OCI-M2 (cell line): ENCODE results near the gene EP400.

Experiments
- DNase-seq: peaks from one replicate; lab custom pipeline; 2025; ENCODE audit not compliant: unreplicated experiment; lab: John Stamatoyannopoulos, UW

EP400 gene

GRCh38 chr12:131927110-131928079 is 22.3 kb upstream of the EP400 start:
- no peak for DNase-seq

GRCh38 chr12:131928080-131928710 is 21.5 kb upstream of the EP400 start:
- no peak for DNase-seq

DNA sequence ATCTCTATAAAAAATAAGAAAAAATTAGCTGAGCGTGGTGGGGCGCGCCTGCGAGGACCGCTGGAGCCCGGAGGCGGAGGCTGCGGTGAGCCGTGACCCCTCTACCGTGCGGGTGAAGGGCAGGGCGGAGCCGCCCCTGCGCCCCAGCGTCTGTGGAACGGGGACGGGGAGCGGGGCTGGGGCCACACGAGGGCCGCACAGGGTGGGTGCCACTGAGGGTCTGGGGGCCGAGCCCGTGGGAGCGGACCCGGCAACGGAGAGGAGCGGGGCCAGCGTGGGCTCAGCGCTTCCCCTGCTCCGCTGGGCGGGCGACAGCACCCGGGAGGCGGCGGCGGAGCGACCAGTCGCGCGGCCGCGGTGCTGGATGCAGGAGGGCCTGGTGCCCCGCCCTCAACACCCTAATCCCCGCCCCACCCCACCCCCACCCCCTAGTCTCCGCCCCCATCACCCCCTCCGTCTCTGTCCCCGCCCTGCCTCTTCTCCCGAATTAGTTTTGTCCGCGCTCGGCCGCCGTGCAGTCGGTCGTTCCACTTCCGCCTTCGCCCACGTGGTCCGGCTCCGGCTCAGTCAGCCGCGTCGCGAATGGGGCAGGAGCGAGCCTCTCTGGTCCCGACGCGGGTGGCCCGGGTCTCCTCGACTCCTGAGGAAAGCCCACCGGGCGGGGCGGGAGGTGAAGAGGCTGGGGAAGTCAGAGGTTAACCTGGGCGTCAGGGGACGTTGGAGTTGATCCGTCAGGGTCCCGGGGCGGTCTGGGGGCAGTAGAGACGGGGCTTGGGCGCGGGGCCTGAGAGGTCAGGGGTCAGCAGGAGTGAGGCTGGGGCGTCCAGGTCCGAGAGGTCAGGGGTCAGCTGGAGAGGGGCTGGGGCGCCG is 20.8 kb upstream of the EP400 start, which contains the start of gene PUS1:
Gene PUS1, plus strand, starts transcription at position 566 of the 870 bp plus-strand sequence. CDS start 447 bp downstream, outside the sequence.
- DNase-seq, result peak; percentile 67

DNA sequence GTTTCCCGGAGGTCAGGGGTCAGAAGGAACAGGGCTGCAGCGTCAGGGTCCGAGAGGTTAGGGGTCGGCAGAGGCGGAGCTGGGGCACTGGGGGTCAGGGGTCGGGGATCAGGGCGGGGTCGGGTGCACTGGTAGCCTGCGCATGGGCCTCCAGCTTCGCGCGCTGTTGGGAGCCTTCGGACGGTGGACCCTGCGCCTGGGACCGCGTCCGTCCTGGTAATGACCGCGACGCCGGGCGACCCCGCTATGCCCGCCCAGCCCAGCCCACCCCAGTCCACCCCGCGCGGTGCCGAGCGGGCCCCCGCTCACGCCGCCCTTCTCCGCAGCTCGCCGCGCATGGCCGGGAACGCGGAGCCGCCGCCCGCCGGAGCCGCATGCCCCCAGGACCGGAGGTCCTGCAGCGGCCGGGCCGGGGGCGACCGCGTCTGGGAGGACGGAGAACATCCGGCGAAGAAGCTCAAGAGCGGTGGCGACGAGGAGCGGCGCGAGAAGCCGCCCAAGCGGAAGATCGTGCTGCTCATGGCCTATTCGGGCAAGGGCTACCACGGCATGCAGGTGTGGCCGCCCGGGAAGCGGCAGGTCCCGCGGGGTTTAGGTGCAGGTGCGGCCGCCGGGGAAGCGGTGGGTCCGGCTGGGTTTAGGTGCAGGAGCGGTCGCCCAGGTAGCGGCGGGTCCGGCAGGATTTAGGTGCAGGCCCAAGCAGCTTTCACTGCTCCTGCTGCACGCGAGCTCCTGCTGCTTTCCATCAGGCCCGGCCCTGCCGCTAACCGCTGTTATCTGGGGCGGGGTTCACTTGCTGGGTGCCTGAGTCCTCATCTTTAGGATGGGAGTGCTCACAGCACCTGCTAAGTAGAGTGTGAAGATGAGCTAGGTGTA is 19.9 kb upstream of the EP400 start:
- no peak for DNase-seq

- no peak for DNase-seq
Observed at GRCh38 chr12:131930510-131930909, 19.2 kb upstream of the EP400 start.

DNA sequence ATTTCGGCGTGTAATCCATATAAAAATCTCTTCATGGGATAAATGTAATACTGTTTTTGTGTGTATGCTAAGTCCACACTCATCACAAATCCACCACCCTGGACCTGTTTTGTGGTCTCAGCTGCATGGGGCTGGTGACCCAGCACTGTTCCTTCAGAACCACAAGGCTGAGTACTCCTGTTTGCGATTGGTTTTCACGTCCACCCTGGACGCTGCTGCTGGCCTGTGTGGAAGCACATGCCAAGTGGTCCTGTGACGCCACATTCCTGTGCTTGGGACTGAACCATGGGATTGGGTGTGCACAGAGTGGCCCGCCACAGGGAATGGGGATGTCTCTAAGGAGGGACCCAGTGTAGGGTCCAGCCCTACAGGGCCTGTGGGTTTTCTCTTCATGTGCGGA is 16.4 kb upstream of the EP400 start:
- no peak for DNase-seq

DNA sequence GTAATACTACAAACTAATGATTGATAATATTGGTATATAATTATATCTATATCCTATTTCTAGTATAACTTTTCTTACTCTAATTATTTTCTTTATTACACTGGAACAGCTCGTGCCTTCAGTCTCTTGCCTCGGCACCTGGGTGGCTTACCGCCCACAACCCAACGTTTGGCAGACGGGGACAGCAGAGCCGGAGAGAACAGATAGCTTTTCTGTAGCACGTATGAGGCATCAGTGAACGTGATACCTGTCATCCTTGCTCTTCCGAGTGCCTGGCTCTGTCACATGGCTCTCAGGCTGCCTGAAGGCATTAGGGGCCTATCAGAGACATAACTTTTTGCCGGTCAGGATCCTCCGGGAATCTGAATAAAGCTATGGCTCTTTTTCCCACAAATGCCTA is 15.2 kb upstream of the EP400 start:
- DNase-seq, result no peak

GRCh38 chr12:131938082-131938481 is 11.7 kb upstream of the EP400 start:
- DNase-seq, result no peak

DNA sequence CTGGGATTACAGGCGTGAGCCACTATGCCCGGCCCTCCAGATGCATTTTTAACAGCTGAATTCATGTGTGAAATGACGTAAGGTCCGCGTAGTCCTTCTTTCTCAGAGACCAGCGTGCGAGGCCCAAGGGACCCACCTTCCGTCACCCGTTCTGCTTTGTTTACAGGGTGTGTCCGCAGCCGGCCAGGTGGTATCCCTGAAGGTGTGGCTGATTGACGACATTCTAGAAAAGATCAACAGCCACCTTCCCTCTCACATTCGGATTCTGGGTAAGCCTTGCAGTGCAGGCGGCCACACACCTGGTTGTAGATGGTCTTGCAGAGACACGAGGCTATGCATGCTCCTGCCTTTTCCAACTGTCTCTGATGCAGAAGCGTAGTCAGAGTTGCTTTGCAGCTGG is 10.7 kb upstream of the EP400 start:
- no peak for DNase-seq

- no peak for DNase-seq
Observed at GRCh38 chr12:131940141-131940547, 9.6 kb upstream of the EP400 start.

- no peak for DNase-seq
Observed at GRCh38 chr12:131941116-131941986, 8.4 kb upstream of the EP400 start.

DNA sequence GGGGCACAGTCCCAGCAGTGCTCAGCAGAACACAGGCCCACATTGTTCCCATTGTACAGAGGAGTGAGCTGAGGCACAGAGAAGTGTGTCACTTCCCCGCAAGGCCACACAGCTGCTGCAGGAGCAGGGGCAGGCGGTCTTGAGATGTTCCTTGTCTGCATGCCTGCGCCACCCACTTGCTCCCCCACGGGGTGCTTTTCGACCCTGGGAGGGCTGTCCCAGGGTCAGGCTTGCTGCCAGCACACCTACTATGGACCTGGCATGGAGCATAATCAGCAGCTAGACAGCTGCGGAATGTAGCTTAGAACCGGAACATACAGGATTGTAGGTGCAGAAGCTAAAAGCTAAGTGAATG is 7.8 kb upstream of the EP400 start:
- no peak for DNase-seq

- no peak for DNase-seq
Observed at GRCh38 chr12:131942671-131943070, 7.1 kb upstream of the EP400 start.

- no peak for DNase-seq
Observed at GRCh38 chr12:131943389-131943788, 6.4 kb upstream of the EP400 start.

DNA sequence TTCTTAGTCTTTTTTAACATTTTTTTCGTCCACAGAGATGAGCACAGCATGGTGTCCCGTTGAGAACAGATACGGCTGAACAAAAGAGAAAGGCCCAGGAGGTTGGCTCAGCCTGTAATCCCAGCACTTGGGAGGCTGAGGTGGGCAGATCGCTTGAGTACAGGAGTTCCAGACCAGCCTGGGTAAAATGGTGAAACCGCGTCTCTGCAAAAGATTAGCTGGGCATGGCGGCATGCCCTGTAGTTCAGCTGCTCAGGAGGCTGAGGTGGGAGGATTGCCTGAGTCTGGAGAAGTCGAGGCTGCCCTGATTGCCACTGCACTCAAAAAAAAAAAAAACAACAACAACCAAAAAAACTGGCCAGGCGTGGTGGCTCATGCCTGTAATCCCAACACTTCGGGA is 5.9 kb upstream of the EP400 start:
- no peak for DNase-seq

DNA sequence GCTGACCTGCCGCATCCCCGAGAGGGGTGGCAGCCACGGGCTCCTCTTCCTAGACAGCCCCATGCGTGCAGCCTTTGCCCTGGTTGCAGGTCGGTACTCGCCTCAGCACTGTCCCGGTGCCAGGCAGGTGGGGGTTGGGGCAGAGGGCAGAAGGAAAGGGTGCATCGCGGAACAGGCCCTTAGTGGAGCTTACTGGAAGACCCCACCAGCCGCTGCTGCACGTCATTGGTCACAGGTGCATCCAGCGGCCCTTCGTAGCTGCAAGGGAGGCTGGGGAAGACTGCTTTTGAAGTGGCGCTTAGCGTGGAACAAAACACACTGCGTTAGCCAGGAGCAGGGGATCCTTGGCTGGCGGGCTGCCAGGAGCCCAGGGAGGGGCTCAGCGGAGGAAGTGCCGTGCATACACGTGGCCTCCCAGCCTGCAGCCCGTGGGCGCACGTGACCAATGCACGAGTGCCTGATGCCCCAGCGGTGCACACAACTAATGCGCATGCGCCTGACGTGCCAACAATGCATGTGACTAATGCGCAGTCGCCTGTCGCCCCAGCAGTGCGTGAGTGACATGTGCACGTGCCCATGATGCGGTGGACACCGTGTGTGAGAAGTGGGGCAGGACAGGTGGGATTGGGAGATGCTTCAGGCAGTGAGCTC is 5.0 kb upstream of the EP400 start:
- no peak for DNase-seq

GRCh38 chr12:131946757-131947156 is 3.0 kb upstream of the EP400 start:
- DNase-seq, result no peak

GRCh38 chr12:131947482-131948027 is 2.2 kb upstream of the EP400 start:
- DNase-seq, result no peak
